ENCODE data around the gene KMT2B. TPM values are rescaled to one million over a fixed set of nuclear protein-coding genes. Genes with fewer than 3 reads are reported as not detected.
A peak's percentile ranks its signal among the peaks of the same experiment; 100 is the strongest.

Gene KMT2B
- total RNA-seq, 2 donors from 2014 or later, result 34.8 to 40.1 TPM

- intact Hi-C loops (cut with DNase I, micrococcal nuclease), result no loop called here
- DNase-seq, result no peak
- no peak for ATAC-seq
Observed at GRCh38 chr19:35736913-35737886, 19.4 kb downstream of the KMT2B start.

- DNase-seq, result no peak
- ATAC-seq, result no peak
- intact Hi-C loops (cut with DNase I, micrococcal nuclease), result no loop called here
Observed at GRCh38 chr19:35738021-35738886, 20.5 kb downstream of the KMT2B start.

- intact Hi-C loops (cut with DNase I, micrococcal nuclease), result no loop called here
- DNase-seq (no peak), ATAC-seq (no peak)
Observed at GRCh38 chr19:35738887-35739229, 21.1 kb downstream of the KMT2B start.

- no peak for ATAC-seq
- no peak for DNase-seq
- intact Hi-C loops (cut with DNase I, micrococcal nuclease), result no loop called here
Observed at GRCh38 chr19:35739275-35740107, 21.7 kb downstream of the KMT2B start.

GRCh38 chr19:35740108-35740422 is 22.3 kb downstream of the KMT2B start:
- intact Hi-C loops (cut with DNase I, micrococcal nuclease), result no loop called here
- DNase-seq (no peak), ATAC-seq (no peak)

GRCh38 chr19:35740423-35741202 is 22.8 kb downstream of the KMT2B start:
- peak; percentile 76 for ATAC-seq
- intact Hi-C loops (cut with DNase I, micrococcal nuclease), result no loop called here

GRCh38 chr19:35741203-35741515 is 23.4 kb downstream of the KMT2B start:
- no peak for ATAC-seq
- DNase-seq, result no peak
- intact Hi-C loops (cut with DNase I, micrococcal nuclease), result no loop called here

More at GRCh38 chr19:35740423-35741202, 22.8 kb downstream of the KMT2B start:
- DNase-seq, result peak; percentile 98 to 99

- DNase-seq, result peak in 1 of 2 donors; percentile 53
- intact Hi-C loops (cut with DNase I, micrococcal nuclease), result no loop called here
- ATAC-seq, result no peak
Observed at GRCh38 chr19:35742121-35742724, 24.4 kb downstream of the KMT2B start, which contains the start of gene IGFLR1. TSS of gene IGFLR1 (minus strand) at chr19:35742452. CDS start at chr19:35741180, 1,272 bp downstream.

- ATAC-seq, result no peak
- intact Hi-C loops (cut with DNase I, micrococcal nuclease), result no loop called here
- no peak for DNase-seq
Observed at GRCh38 chr19:35743640-35744429, 26.0 kb downstream of the KMT2B start.

- DNase-seq, result peak; percentile 96 to 97
- intact Hi-C loops (cut with DNase I, micrococcal nuclease), result no loop called here
- peak; percentile 69 for ATAC-seq
Observed at GRCh38 chr19:35744430-35745327, 26.9 kb downstream of the KMT2B start.

GRCh38 chr19:35745328-35746086 is 27.7 kb downstream of the KMT2B start, which contains the start of the genes PSENEN and U2AF1L4:
TSS of gene PSENEN (plus strand) at chr19:35745651. CDS start at chr19:35745931, 280 bp downstream.
TSS of gene U2AF1L4 (minus strand) at chr19:35745418. CDS start at chr19:35745391, 27 bp downstream.
- DNase-seq (peak; percentile 95 to 99), ATAC-seq (peak; percentile 75)
- intact Hi-C loops (cut with DNase I, micrococcal nuclease), result no loop called here

- intact Hi-C loops (cut with DNase I, micrococcal nuclease), result no loop called here
- ATAC-seq, result no peak
- no peak for DNase-seq
Observed at GRCh38 chr19:35746087-35746462, 28.3 kb downstream of the KMT2B start.

- no peak for ATAC-seq
- intact Hi-C loops (cut with DNase I, micrococcal nuclease), result no loop called here
- no peak for DNase-seq
Observed at GRCh38 chr19:35746531-35746930, 28.7 kb downstream of the KMT2B start.

- ATAC-seq (peak; percentile 76), DNase-seq (peak; percentile 99)
- intact Hi-C loops (cut with DNase I, micrococcal nuclease), result no loop called here
Observed at GRCh38 chr19:35748106-35749020, 30.6 kb downstream of the KMT2B start, which contains the start of gene LIN37. TSS of gene LIN37 (plus strand) at chr19:35748576. CDS start at chr19:35748725, 149 bp downstream.
